C1 segment of cervical spinal cord (tissue), 14 donors: ENCODE results near the gene CMIP.

Source experiments
- DNase-seq, 14 donors: peaks; one replicate each; lab custom pipeline; 2025; lab: John Stamatoyannopoulos, UW

Gene CMIP

DNA sequence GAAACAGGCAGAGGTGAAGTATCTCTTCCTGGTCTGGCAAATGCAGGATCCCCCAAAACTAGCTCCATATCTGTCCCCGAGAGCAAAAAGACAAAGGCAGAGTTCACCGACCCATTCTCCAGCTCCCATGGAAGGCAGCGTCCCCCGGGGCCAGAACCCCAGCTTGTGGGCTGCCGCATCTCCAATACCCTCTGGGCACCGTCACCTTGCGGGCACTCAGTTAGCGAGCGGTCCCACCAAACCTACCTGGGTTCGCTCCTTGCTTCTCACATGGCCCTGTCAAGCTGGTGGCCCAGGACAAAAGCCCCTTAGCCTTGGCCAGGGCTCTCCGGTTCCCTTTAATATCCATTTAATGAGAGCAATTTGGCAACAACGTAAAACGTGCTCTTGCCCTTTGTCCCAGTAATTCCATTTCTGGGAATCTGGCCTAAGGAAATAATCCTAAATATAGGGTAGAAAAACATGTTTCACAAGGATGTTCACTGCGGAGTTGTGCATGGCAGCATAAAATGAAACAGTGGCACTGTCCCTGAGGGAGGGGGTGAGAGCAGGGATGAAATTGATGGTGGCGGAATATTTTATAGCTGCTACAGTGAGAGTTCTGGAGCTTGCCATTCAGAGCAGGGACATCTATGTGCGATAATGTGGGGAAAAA, 157.1 kb downstream of the CMIP start:
- no peak for DNase-seq

GRCh38 chr16:81602256-81602776, 157.7 kb downstream of the CMIP start:
- no peak for DNase-seq

DNA sequence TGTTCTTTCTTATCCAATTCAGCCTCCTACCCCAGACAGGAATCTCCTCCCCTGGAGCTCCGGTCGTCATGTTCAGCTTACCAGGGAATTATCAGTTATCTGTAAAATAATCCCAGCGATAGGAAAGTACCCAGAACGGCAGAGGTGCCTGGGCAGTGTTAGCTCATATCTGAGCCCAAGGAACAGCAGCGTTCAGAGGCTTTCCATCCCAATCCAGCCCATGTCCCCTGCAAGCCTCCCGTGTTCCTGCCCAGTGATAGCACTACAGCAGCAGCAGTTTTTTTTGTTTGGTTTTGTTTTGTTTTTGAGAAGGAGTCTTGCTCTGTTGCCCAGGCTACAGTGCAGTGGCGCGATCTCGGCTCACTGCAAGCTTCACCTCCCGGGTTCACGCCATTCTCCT, 158.2 kb downstream of the CMIP start:
- DNase-seq = no peak

GRCh38 chr16:81604960-81605383, 160.4 kb downstream of the CMIP start:
- peak in 1 of 14 donors; percentile 25 for DNase-seq

- no peak for DNase-seq
These were observed 161.4 kb downstream of the CMIP start for GRCh38 chr16:81606039-81606438.

GRCh38 chr16:81607006-81607405, 162.4 kb downstream of the CMIP start:
- DNase-seq = no peak

DNA sequence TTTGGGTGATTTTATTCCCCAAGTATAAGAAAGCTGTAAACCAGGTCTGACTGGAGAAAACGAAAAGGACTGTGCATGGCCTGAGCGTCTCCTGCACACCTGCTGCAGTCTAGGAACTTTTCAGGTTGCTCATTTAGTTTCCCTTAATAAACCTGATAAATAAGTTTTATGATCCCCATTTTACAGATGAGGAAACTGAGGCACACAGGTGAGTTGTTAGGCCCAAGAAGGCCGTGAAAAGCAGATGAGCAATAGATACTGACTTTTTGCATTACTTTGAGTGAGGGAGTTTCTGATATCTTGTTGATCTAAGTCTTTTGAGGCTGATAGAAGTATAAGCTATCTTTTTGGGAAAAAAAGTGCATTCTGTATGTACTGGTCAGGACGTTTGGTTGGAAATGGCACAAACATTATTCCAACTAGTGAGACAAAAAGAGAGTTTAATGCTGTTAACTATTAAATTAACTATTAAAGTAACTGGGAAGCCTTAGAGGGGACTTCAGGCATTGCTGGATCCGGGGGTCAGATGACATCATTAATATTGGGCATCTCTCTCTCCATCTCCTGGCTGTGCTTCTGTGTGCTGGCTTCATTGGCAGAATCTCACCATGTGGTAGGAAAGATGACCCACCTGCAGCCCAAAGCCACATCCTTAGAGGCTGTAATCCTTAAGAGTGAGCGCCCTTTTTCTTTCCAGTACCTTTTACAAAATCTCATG, 163.4 kb downstream of the CMIP start:
- no peak for DNase-seq

- DNase-seq = no peak
These were observed 164.1 kb downstream of the CMIP start for GRCh38 chr16:81608523-81609209.

DNA sequence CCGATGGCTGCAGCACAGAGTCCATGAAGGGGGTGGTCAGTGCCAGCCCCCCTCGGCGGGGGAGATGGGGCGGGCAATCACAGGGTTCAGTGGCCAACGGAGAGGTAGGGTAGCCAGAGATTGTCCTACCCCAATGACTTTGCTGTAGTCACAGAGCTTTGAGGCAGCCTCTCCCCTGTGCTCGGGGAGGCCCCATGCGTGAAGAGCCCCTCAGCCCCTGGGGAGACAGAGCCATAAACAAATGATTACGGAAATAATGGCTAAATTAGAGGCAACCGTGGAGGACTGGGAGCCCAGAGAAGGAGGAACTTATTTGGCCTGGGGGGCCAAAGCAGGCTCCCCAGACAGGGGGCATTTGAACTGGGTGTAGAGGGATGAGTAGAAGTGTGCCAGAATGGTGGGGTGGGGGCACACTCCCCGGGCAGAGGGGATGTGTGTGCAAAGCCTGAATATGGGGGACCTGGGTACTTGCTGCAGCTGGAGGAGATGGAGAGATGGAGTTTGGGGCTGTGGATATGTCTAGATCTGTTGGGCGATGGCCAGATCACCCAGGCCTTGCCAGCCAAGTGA, 164.8 kb downstream of the CMIP start:
- DNase-seq = no peak

DNA sequence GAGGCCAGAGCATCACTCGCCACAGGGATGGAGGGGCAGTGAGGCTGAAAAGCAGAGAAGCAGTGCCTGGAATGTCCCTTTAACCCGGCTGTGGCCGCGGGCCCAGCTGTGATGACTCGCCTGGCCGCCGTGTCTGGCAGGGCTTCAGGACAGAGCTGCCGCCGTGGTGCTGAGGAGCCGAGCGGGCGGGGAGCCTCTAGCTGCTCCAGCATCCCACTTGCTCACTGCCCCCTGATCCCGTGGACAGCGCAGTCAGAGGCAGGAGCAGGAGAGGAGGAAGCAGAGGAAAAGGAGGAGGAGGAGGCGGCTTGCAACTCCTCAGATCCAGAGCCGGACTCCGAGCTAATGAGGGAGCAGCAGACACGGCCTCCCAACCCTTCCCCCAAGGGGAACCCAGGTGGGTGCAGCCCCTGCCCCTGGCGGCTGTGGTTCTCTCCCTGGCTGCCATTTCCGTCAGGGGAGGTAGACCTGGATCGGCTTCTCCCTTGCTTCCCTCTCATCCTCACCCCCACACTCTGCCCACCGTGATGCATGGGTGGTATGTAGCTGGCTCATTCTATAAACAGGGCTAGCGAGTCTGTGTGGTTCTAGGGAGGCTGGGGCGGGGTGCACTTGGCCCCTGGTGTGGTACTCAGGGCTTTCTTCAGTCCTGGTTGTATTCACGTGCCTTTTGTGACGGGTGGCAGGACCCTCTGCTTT, 165.7 kb downstream of the CMIP start:
- peak in 11 of 14 donors; percentile 38 to 88 (median 65) for DNase-seq

DNA sequence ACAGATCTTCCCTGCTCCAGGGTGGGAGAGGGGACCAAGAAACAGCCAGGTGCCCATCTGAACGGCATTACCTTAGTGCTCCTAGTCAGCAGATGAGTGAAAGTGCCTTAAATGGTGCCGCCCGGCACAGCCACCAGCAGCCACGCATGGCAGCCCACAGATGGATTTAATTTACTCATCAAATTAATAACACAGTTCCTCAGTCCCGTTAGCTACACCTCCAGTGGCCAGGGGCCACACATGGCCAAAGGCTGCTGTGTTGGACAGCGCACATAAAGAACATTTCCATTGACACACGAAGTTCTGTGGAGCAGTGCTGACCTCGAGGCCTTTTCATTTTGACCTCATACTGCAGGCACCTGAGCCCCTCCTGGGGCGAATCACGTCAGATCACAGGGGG, 166.3 kb downstream of the CMIP start:
- DNase-seq = no peak

- peak in 2 of 14 donors; percentile 33 to 35 for DNase-seq
These were observed 167.1 kb downstream of the CMIP start for GRCh38 chr16:81611721-81612120.

- DNase-seq = peak in 7 of 14 donors; percentile 23 to 79 (median 45)
These were observed 167.9 kb downstream of the CMIP start for GRCh38 chr16:81612351-81613163.

- no peak for DNase-seq
These were observed 169.6 kb downstream of the CMIP start for GRCh38 chr16:81614171-81614570.

DNA sequence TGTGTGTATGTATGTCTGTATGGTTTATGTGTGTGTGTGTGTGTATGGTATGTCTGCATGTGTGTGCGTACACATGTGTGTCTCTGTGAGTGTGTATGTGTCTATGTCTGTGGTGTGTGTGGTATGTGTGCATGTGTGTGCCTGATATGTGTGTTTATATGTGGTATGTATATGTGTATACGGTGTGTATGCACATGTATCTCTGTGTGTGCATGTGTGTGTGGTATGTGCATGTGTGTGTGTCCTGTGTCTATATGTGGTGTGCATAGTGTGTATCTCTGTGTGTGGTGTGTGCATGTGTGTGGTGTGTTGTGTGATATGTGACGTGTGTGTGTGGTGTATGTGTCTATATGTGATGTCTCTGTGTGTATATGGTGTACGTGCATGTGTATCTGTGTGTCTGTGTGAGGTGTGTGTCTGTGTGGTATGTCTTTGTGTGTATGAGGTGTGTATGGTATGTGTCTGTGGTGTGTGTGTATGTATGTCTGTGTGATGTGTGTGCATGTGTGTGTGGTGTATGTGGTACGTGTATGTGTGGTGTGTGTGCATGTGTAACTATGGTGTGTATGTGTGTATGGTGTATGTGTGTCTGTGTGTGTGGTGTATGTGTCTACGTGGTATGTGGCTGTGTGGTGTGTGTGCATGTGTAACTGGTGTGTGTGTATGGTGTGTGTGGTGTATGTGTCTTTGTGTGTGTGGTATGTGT, 170.2 kb downstream of the CMIP start:
- DNase-seq = no peak

GRCh38 chr16:81615411-81615810, 170.8 kb downstream of the CMIP start:
- no peak for DNase-seq

GRCh38 chr16:81615833-81616232, 171.2 kb downstream of the CMIP start:
- DNase-seq = no peak

DNA sequence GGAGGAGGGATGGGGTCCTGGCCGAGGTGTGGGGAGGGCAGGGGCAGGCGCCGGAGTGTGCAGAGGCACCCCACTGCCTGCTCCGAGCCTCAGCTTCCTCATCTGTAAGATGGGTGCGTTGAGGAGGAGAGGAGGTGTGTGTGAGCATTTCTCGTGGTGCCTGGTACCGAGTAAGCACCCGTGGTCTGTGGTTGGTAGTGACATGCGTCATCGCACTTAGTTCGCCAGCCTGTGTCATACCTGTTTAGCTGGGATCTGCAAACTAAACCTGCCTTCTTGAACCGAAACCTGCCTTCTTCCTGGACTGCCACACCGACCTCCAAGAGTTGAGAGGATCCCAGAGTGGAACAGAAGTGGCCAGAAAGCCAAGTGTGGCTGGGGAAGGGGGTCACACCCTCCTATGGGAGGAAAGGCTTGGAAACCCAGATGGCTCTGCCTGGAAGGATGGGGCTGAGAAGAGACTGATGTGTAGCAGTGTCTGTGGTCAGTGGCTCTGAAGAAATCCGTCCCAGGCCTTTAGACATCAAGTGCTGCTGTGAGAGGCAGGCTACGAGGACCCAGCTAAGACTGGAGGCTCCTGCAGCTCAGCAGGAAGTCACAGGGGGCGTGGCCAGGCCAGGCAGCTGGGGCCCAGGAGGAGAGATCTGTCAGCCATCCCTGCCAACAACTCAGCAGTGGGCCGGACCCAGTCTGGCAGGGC, 171.9 kb downstream of the CMIP start:
- peak in 11 of 14 donors; percentile 7 to 62 (median 28) for DNase-seq

DNA sequence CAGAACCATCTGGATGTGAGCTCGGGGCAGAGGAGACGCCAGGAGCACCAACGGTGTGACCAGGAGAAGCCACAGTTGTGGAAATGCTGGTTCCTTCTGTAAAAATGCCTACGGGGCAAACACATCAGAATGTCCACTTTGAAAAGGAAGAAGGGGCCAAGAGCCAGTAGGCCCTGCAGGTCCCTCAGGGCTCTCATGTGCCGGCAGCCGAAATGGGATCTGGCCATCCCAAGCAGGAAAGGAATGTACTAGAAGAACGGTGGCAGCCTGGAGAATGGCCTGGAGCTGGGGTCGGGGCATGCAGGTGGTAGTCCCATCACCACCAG, 172.4 kb downstream of the CMIP start:
- no peak for DNase-seq
